ENCODE measurements around the gene NOTUM. TPM values are rescaled to one million over a fixed set of nuclear protein-coding genes. Genes with fewer than 3 reads are reported as not detected.

NOTUM gene
- total RNA-seq, 1 experiment from 2014 or later = not detected

GRCh38 chr17:81995463-81996231 is 34.7 kb upstream of the NOTUM start:
- no peaks in the 10 kb centered on the region for H3K9me3 ChIP-seq (ENCODE audit: low read depth, low read length, poor library complexity, severe bottlenecking)
- no peak for TF ChIP-seq EZH2 (IDR thresholded peaks at IDR 0.05; ENCODE audit: borderline replicate concordance, low read depth, low read length, poor library complexity, severe bottlenecking)
- TF ChIP-seq CTCF (conservative IDR thresholded peaks at IDR 0.05; ENCODE audit: low read depth, low read length) = no peak
- no peak for DNase-seq (ENCODE audit: low spot score)
- no peak overlapping the region for H3K27ac ChIP-seq (ENCODE audit: low read depth, low read length, poor library complexity, severe bottlenecking)
- no peaks in the 10 kb centered on the region for H3K27me3 ChIP-seq (replicated peaks; ENCODE audit: insufficient read depth, low read depth, low read length, poor library complexity)
- H3K4me3 ChIP-seq (ENCODE audit: low read depth, low read length, poor library complexity, severe bottlenecking) = no peak overlapping the region
- CTCF ChIA-PET = no interaction called here
- intact Hi-C loops (cut with micrococcal nuclease; ENCODE audit: unreplicated experiment) = no loop called here
- H3K36me3 ChIP-seq (ENCODE audit: insufficient read depth, low read length, poor library complexity, severe bottlenecking) = no peaks in the 10 kb centered on the region
- no TSS peak for BruUV-seq (replicated peaks)
- H3K4me1 ChIP-seq (ENCODE audit: insufficient read depth, low read length, poor library complexity, severe bottlenecking) = no peaks in the 10 kb centered on the region
- POLR2A ChIA-PET (ENCODE audit: low non-redundant PET) = interaction anchor here (0.7 kb wide), 1 partner anchor 10 kb away, joined by 3 read pairs; no protein-coding TSS in a partner anchor

- Histone ChIP-seq H3K36me3 (ENCODE audit: insufficient read depth, low read length, poor library complexity, severe bottlenecking) (no peaks in the 10 kb centered on the region), H3K9me3 (ENCODE audit: low read depth, low read length, poor library complexity, severe bottlenecking) (no peaks in the 10 kb centered on the region), H3K4me1 (ENCODE audit: insufficient read depth, low read length, poor library complexity, severe bottlenecking) (no peaks in the 10 kb centered on the region), H3K27ac (ENCODE audit: low read depth, low read length, poor library complexity, severe bottlenecking) (no peak overlapping the region), H3K27me3 (replicated peaks; ENCODE audit: insufficient read depth, low read depth, low read length, poor library complexity) (no peaks in the 10 kb centered on the region), H3K4me3 (ENCODE audit: low read depth, low read length, poor library complexity, severe bottlenecking) (no peak overlapping the region)
- intact Hi-C loops (cut with micrococcal nuclease; ENCODE audit: unreplicated experiment) = no loop called here
- POLR2A ChIA-PET (ENCODE audit: low non-redundant PET) = no interaction called here
- no TSS peak for BruUV-seq (replicated peaks)
- TF ChIP-seq EZH2 (IDR thresholded peaks at IDR 0.05; ENCODE audit: borderline replicate concordance, low read depth, low read length, poor library complexity, severe bottlenecking) = no peak
- no peak for DNase-seq (ENCODE audit: low spot score)
- CTCF ChIA-PET = no interaction called here
Measured at GRCh38 chr17:81994593-81995462, 33.8 kb upstream of the NOTUM start.

- no peak overlapping the region for H3K27ac ChIP-seq (ENCODE audit: low read depth, low read length, poor library complexity, severe bottlenecking)
- no peaks in the 10 kb centered on the region for H3K36me3 ChIP-seq (ENCODE audit: insufficient read depth, low read length, poor library complexity, severe bottlenecking)
- H3K4me1 ChIP-seq (ENCODE audit: insufficient read depth, low read length, poor library complexity, severe bottlenecking) = no peaks in the 10 kb centered on the region
- CTCF ChIA-PET = interaction anchor here (1.1 kb wide), 1 partner anchor 26 kb away, joined by 4 read pairs; no protein-coding TSS in a partner anchor
- POLR2A ChIA-PET (ENCODE audit: low non-redundant PET) = no interaction called here
- no peak for TF ChIP-seq CTCF (conservative IDR thresholded peaks at IDR 0.05; ENCODE audit: low read depth, low read length)
- TF ChIP-seq EZH2 (IDR thresholded peaks at IDR 0.05; ENCODE audit: borderline replicate concordance, low read depth, low read length, poor library complexity, severe bottlenecking) = no peak
- H3K4me3 ChIP-seq (ENCODE audit: low read depth, low read length, poor library complexity, severe bottlenecking) = no peak overlapping the region
- DNase-seq (ENCODE audit: low spot score) = no peak
- no TSS peak for BruUV-seq (replicated peaks)
- intact Hi-C loops (cut with micrococcal nuclease; ENCODE audit: unreplicated experiment) = no loop called here
- no peaks in the 10 kb centered on the region for H3K9me3 ChIP-seq (ENCODE audit: low read depth, low read length, poor library complexity, severe bottlenecking)
- H3K27me3 ChIP-seq (replicated peaks; ENCODE audit: insufficient read depth, low read depth, low read length, poor library complexity) = no peaks in the 10 kb centered on the region
Measured at GRCh38 chr17:81993729-81994592, 33.0 kb upstream of the NOTUM start.

Data from A673 (cell line).